ENCODE results near the gene CHIT1.
"Not testable (repeated sequence)": the region's sequence is repeated elsewhere in the genome, so short reads cannot be mapped to it uniquely, and the experiment has no call there.

The CHIT1 gene

GRCh38 chr1:203229471-203230135 lies at the start of gene CHIT1:
CHIT1 (minus strand) TSS chr1:203229673; CDS start chr1:203229636, 37 bp downstream.
- DNase-seq (ENCODE audit: low read depth in 2 of 2), result no peak

DNA sequence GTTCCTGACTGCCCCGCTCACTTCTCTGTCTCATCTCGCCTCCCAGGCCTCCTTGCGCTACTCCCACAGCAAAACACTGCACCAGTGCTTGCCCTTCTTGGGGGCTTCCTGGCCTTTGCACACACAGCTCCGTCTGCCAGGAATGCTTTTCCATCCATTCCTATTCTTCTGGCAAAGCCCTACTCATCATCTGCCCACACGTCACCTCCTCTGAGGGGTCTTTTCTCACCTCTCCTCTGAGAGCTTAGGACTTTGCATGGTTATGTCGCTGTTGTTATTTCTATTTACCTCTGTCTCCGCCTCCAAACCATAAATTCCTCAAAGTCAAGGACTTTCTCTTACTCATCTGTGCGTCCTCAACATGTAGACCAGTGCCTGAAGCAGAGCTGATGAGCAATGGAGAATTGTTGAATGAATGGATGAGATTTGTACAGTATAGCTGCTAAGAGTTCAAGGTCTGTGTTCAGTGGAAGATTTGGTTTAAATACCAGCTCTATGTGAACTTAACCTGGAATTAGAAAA lies 49.5 kb upstream of the CHIT1 start:
- DNase-seq (ENCODE audit: low read depth in 2 of 2), result no peak

GRCh38 chr1:203278082-203278884 lies 48.8 kb upstream of the CHIT1 start:
- no peak for DNase-seq (ENCODE audit: low read depth in 2 of 2)

GRCh38 chr1:203276916-203277545 lies 47.6 kb upstream of the CHIT1 start:
- no peak for DNase-seq (ENCODE audit: low read depth in 2 of 2)

GRCh38 chr1:203276408-203276807 lies 46.9 kb upstream of the CHIT1 start:
- DNase-seq (ENCODE audit: low read depth in 2 of 2), result no peak

DNA sequence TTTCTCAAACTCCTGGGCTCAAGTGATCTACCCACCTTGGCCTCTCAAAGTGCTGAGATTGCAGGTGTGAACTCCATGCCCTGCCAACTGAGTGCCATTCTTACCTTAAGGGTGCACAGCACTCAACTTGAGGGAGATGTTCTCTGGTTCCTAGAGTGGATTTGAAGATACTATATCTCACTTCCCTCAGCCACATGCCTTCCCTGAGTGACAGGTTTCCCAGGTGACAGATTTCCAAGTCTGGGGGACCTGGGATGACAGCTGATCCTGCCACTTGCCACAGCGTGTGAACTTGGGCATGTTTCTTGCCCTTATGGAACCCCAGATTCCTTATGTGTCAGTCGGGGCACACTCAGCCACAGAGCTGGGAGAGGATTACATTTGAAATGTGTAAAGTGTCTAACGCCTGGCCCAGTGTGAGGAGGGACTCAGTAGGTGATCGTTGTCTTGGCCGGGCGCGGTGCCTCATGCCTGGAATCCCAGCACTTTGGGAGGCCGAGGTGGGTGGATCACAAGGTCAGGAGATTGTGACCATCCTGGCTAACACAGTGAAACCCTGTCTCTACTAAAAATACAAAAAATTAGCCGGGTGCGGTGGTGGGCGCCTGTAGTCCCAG lies 46.3 kb upstream of the CHIT1 start:
- DNase-seq (ENCODE audit: low read depth in 2 of 2), result no peak

DNA sequence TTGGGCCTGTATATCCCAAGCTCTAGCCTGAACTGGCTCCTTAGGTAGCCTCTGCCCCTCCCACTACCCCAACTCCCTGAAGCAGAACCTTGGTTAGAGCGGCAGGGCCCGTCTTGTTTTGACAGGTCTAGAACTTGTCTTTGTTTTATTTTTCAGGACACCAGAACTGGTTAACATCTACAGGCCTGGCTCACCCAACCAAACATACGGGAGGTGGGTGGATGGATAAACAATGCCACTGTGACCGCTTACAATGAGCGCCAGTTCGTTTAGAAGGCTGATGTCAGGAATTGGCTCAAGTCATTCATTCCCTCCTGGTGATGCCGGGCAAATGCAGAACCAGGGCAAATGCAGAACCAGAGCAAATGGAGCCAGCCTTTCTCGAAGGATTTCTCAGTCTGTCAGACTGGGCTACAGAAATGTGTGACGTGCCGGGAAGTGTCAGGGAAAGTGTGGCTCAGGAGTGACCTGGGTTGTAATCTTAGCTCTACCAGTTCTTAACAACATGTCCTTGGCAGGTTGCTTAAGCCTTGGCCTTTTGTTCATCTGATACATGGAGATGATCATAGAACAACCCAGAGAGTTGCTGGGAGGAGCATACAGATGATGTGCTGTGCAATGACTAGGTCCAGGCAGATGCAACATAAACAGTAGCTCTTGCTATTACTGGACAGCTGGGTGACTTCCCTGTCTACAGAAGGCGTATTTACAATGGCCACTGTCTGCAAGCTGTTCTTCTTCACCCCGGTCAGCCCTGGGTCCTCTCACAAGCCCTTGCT lies 45.3 kb upstream of the CHIT1 start:
- no peak for DNase-seq (ENCODE audit: low read depth in 2 of 2)

DNA sequence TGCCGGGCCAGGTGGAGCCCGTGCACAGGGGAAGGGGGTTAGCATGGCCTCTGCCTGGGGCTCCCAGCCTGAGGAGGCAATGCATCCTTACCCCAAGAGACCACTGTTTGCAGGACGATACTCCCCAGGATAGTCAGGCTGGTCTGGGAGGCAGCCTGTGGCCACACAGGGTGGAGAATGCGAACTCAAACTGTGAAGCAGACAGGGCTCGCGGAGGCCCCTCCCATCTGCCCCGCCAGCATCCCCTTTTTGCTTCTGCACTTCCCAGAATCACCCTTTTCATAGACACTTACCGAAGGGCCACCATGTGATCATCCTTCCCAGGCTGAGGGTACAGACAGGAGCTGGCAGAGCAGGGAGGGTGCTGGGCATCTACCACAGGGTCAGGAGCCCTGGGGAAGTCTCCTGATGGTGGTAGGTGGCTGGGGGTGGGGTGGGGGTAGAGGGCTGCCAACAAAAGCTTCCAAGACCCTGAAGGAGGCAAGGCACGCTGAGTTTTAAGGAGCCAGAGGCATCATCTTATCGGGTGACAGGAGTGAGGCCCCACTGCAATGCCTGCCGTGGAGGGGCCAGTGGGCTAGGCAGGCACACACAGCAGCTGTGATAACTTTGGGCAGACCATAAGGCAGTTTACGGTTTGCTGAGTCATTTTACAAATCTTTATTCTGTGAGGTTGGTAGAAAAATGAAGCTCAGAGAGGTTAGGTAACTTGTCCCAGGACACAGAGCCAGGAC lies 44.6 kb upstream of the CHIT1 start:
- DNase-seq (ENCODE audit: low read depth in 2 of 2), result no peak

DNA sequence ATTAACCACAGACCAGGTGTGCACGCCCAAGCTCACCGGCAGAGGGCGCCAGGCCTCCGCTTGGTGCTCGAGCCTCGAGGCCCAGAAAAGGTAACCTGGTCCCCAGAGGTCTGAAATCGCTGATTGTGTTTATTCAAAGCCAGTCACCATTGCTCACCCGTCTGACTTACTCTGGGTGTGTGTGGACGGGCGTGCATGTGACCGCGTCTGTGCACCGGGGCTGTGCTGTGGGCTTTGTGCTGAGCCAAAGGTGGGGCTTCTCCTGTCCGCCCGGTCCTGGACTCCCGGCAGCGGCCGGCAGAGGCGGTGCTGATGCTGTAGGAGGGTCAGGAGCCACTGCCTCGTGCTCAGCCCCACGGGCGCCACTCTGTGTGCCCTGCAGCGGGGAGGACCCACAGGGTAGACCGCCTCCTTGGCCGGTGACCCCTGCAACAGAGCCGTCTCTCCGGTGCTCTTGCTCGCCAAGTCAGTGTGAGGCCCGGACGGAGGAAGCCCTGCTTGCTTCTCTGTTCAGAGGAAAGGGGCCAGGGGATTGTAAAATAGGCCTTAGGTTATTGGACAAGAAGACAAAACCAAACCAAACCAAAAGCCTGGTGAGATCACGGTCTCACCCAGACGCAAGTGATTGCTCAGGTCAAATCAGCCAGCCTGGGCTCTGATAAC lies 43.9 kb upstream of the CHIT1 start:
- peak; percentile 75 to 84 for DNase-seq (ENCODE audit: low read depth in 2 of 2)

GRCh38 chr1:203272633-203273205 lies 43.2 kb upstream of the CHIT1 start:
- no peak for DNase-seq (ENCODE audit: low read depth in 2 of 2)

DNA sequence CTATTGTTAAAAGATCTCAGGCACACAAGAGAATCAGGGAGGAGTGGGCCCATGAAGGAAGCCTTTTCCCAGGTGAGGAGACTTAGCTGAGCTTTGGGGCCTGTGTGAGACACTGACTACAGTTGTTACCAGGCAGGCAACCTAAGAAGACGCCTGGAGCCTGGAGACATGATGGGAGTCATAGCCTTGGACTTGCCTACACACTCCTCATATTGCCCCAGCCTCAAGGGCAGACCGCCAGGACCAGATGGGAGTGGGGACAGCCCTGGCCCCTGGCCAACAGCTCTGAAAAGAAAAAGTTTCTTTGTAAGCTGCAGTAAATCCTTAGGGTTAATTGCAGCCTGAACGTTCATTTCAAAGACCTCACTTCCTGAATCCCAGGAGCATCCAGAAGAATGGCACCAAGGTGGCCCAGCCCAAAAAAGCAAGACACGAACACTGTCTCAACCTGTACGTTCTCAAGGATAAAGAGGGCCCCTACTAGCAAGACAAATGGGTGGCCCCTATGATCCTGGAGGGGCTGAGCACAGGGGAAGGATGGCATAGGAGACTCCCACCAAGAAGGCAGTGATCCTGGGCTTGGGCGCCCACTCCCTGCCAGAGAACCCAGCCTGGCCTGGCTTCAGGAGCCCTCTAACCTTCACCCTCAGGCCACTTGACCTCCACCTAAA lies 42.6 kb upstream of the CHIT1 start:
- no peak for DNase-seq (ENCODE audit: low read depth in 2 of 2)

DNA sequence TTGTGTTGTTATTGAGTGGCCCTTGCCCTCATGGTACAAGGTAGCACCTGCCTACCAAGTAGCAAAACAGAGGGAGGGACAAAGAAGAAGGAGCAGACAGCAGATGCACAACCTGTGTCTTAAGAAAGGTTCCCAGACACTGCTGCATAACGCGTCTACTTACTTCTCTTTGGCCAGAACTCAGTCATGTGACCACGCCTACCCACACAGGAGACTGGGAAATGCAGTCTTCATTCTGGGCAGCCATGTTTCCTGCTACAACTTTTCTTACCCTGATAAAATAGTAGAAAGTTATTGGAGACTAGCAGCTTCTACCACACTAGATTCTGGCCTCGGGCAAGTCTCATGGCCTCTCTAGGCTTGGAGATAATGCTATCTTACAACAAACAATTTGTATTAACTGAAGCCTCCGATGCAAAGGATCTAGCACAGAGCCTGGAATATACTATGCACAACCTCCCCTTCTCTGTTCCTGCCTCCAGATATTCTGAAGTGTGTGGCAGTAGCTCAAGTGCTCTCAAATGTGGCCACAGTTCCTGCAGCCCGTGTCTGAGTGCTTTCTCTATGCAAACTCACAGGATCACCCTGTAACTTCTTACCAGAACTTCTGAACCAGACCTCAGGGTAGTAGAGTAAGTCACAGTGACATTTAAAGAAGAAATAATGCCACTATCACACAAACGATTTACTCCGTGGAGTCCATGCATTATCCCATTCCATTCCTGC lies 41.7 kb upstream of the CHIT1 start:
- peak in 1 of 2 donors; percentile 45 for DNase-seq (ENCODE audit: low read depth in 2 of 2)

DNA sequence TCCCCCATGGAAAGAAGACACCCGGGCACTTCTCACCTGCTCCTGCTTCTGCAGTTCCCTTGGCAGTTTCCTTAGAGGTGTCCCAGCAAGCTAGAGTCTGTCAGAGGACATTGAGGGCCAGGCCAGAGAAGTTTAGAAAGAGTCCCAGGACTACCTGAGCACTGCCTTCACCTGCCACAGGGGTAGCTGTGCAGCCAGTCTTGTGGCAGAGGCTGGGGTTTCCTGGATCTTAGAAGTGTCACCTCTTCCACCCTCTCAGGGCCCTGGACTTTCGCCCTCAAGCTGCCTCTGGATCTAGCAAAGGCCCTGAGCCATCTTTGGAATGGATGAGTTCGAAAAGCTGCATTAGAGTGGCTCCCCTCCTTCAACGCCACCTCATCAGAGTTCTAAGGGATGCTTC lies 41.0 kb upstream of the CHIT1 start:
- no peak for DNase-seq (ENCODE audit: low read depth in 2 of 2)

- DNase-seq (ENCODE audit: low read depth in 2 of 2), result no peak
These were observed 40.2 kb upstream of the CHIT1 start for GRCh38 chr1:203269654-203270020.

DNA sequence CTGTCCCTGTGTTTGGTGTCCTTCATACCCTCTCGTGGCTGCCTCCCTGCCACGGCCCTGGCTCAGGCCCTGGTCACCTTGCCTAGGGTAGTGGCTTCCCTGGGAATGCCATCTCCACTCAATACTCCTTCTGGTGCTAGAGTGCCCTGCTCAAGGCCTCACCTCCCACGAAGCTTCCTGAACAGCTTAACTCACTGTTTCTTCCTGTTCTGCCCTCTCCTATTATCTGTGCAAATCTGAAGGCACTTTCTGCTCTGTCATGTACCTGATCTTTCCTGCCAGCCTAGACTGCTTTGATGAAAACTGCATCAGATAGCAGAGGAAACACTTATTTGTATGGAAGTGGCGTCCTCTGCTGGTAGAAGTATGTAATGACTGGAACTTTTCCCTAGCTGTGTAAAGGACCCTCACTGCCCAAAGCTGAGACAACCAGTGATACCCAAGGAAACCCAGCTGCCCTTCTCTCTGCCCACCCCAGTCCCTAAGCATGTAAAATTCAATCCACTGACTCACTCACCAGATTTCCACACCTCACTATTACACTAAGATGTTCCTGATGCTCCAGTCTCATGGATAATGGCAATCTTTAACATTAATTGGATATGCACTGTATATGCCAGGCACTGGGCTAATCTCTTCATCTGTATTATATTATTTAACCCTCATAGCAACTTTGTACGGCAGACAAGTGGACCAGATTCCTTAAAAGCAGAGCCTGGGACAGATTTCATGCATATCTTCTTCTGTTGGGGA lies 39.6 kb upstream of the CHIT1 start:
- DNase-seq (ENCODE audit: low read depth in 2 of 2), result no peak

DNA sequence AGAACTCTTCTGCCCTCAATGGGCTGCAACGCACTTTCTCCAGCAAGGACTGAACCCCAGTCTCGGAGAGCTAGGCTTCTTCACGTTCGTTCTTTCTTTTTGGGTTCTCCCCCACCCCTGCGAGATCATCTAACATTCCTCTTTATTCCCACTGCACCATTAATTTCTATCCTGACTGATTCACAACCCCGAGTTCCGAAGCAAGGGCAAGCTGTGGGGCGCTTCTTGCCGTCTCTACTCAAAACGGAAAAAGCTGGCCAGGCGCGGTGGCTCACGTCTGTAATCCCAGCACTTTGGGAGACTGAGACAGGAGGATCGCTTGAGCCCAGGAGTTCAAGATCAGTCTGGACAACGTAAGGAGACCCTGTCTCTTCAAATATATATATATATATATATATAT lies 38.4 kb upstream of the CHIT1 start:
- DNase-seq (ENCODE audit: low read depth in 2 of 2), result no peak

DNA sequence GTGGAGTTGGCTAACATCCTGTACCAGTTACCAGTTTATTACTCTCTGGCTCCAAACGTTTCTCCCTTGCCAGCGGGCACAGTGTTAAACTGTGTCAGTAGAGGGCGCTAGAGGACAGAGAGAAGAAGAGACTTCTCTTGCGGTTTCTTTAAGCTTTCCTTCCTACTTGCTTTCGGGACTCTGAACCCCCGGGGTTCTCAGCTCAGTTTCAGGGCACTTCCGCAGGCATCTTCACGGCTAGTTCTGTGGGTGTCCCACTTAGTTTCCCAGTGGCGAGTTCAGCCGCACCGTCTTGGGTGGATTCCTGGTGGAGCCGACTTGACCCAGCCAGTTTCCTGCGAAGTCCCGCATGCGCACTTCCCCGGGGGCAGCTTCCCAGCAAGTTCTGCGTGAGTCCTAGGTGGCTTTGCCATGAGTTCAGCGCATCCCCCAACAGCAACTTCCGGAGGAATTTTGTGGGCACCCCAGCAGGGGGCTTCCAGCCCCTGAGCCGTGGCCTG lies 37.9 kb upstream of the CHIT1 start:
- peak; percentile 36 to 67 for DNase-seq (ENCODE audit: low read depth in 2 of 2)

- DNase-seq (ENCODE audit: low read depth in 2 of 2), result not testable (repeated sequence)
These were observed 36.7 kb upstream of the CHIT1 start for GRCh38 chr1:203266140-203266539.
